ENCODE results near the gene EFHC2.

The EFHC2 gene

GRCh38 chrX:44245733-44246132 is 97.7 kb downstream of the EFHC2 start:
- H3K36me3 ChIP-seq (ENCODE audit: control insufficient read depth, low read length): no peaks in the 10 kb centered on the region
- no peaks in the 10 kb centered on the region for H3K4me1 ChIP-seq (ENCODE audit: control insufficient read depth, low read length)
- H3K79me2 ChIP-seq (ENCODE audit: control insufficient read depth, low read length): no peaks in the 10 kb centered on the region
- H3K27ac ChIP-seq (ENCODE audit: low read depth, low read length): no peak overlapping the region
- no peaks in the 10 kb centered on the region for H3K9me2 ChIP-seq (replicated peaks; ENCODE audit: control insufficient read depth, low read length)
- no peaks in the 10 kb centered on the region for H3K27me3 ChIP-seq (ENCODE audit: control insufficient read depth, low read length)
- no peaks in the 10 kb centered on the region for H3F3A ChIP-seq (ENCODE audit: control insufficient read depth, insufficient read depth)
- H3K4me3 ChIP-seq (ENCODE audit: low read length): no peak overlapping the region
- no peaks in the 10 kb centered on the region for H3K9me3 ChIP-seq (ENCODE audit: control insufficient read depth, insufficient read depth, low read length)
- H4K20me1 ChIP-seq (ENCODE audit: control insufficient read depth, insufficient read depth, low read depth, low read length): no peaks in the 10 kb centered on the region
- no peak overlapping the region for H3K4me2 ChIP-seq (ENCODE audit: low read length)
- TF ChIP-seq EZH2phosphoT487 (IDR thresholded peaks at IDR 0.05; ENCODE audit: borderline replicate concordance, low read length): no peak
- TF ChIP-seq, protein P1, sequence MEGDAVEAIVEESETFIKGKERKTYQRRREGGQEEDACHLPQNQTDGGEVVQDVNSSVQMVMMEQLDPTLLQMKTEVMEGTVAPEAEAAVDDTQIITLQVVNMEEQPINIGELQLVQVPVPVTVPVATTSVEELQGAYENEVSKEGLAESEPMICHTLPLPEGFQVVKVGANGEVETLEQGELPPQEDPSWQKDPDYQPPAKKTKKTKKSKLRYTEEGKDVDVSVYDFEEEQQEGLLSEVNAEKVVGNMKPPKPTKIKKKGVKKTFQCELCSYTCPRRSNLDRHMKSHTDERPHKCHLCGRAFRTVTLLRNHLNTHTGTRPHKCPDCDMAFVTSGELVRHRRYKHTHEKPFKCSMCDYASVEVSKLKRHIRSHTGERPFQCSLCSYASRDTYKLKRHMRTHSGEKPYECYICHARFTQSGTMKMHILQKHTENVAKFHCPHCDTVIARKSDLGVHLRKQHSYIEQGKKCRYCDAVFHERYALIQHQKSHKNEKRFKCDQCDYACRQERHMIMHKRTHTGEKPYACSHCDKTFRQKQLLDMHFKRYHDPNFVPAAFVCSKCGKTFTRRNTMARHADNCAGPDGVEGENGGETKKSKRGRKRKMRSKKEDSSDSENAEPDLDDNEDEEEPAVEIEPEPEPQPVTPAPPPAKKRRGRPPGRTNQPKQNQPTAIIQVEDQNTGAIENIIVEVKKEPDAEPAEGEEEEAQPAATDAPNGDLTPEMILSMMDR (IDR thresholded peaks at IDR 0.05; ENCODE audit: low read depth, low read length, poor library complexity, severe bottlenecking): no peak

DNA sequence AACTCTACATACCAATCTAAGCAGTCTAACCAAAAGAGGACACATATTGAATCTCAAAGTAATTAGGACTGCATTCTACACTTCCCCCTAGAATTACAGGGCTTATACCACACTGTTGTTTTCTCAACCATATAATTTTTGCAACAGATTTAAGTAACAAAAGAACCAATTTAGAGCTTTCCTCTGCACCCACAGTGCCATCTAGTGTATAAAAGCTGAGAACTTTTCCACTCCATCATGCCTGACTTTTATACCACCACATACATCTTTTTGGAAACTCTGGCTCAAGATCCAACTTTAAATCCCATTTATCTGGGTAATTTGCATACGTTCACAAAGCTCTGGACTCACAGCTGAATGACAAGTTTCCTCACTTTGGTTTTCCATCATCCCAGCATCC is 99.5 kb downstream of the EFHC2 start:
- no peak overlapping the region for H3K4me3 ChIP-seq (ENCODE audit: low read length)
- no peaks in the 10 kb centered on the region for H3K27me3 ChIP-seq (ENCODE audit: control insufficient read depth, low read length)
- H3K4me2 ChIP-seq (ENCODE audit: low read length): no peak overlapping the region
- no peaks in the 10 kb centered on the region for H3K4me1 ChIP-seq (ENCODE audit: control insufficient read depth, low read length)
- TF ChIP-seq, protein P1 (IDR thresholded peaks at IDR 0.05; ENCODE audit: low read depth, low read length, poor library complexity, severe bottlenecking): peak; percentile 42
- no peak for TF ChIP-seq EZH2phosphoT487 (IDR thresholded peaks at IDR 0.05; ENCODE audit: borderline replicate concordance, low read length)
- H3K9me3 ChIP-seq (ENCODE audit: control insufficient read depth, insufficient read depth, low read length): no peaks in the 10 kb centered on the region
- no peaks in the 10 kb centered on the region for H3F3A ChIP-seq (ENCODE audit: control insufficient read depth, insufficient read depth)
- no peaks in the 10 kb centered on the region for H3K36me3 ChIP-seq (ENCODE audit: control insufficient read depth, low read length)
- no peaks in the 10 kb centered on the region for H3K79me2 ChIP-seq (ENCODE audit: control insufficient read depth, low read length)
- H4K20me1 ChIP-seq (ENCODE audit: control insufficient read depth, insufficient read depth, low read depth, low read length): no peaks in the 10 kb centered on the region
- no peaks in the 10 kb centered on the region for H3K9me2 ChIP-seq (replicated peaks; ENCODE audit: control insufficient read depth, low read length)
- no peak overlapping the region for H3K27ac ChIP-seq (ENCODE audit: low read depth, low read length)

DNA sequence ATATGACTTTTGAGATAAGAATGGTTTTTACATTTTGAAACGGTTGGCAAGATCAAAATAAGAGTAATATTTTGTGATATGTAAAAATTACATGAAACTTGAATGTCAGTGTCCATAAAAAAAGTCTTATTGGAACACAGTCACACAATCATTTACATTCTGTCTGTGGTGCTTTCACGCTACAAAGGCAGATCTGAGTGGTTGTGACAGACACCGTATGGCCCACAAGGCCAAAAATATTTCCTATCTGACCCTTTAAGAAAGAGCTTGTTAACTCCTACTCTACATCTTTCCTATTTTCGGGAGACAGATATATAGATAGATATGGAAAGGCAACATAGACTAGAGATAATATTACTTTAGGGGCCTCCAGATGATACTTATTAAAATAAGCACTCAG is 101.9 kb downstream of the EFHC2 start:
- no peaks in the 10 kb centered on the region for H3K9me2 ChIP-seq (replicated peaks; ENCODE audit: control insufficient read depth, low read length)
- H3F3A ChIP-seq (ENCODE audit: control insufficient read depth, insufficient read depth): no peaks in the 10 kb centered on the region
- no peak overlapping the region for H3K4me2 ChIP-seq (ENCODE audit: low read length)
- no peak for TF ChIP-seq EZH2phosphoT487 (IDR thresholded peaks at IDR 0.05; ENCODE audit: borderline replicate concordance, low read length)
- TF ChIP-seq, protein P1 (IDR thresholded peaks at IDR 0.05; ENCODE audit: low read depth, low read length, poor library complexity, severe bottlenecking): no peak
- H3K36me3 ChIP-seq (ENCODE audit: control insufficient read depth, low read length): no peaks in the 10 kb centered on the region
- no peak overlapping the region for H3K27ac ChIP-seq (ENCODE audit: low read depth, low read length)
- H3K4me3 ChIP-seq (ENCODE audit: low read length): no peak overlapping the region
- no peaks in the 10 kb centered on the region for H3K79me2 ChIP-seq (ENCODE audit: control insufficient read depth, low read length)
- no peaks in the 10 kb centered on the region for H3K4me1 ChIP-seq (ENCODE audit: control insufficient read depth, low read length)
- no peaks in the 10 kb centered on the region for H3K9me3 ChIP-seq (ENCODE audit: control insufficient read depth, insufficient read depth, low read length)
- H4K20me1 ChIP-seq (ENCODE audit: control insufficient read depth, insufficient read depth, low read depth, low read length): no peaks in the 10 kb centered on the region
- H3K27me3 ChIP-seq (ENCODE audit: control insufficient read depth, low read length): no peaks in the 10 kb centered on the region

GRCh38 chrX:44240036-44240435 is 103.4 kb downstream of the EFHC2 start:
- Histone ChIP-seq H3K79me2 (ENCODE audit: control insufficient read depth, low read length) (no peaks in the 10 kb centered on the region), H3K4me2 (ENCODE audit: low read length) (no peak overlapping the region), H3K36me3 (ENCODE audit: control insufficient read depth, low read length) (no peaks in the 10 kb centered on the region), H3K27me3 (ENCODE audit: control insufficient read depth, low read length) (no peaks in the 10 kb centered on the region), H3K4me3 (ENCODE audit: low read length) (no peak overlapping the region), H3K27ac (ENCODE audit: low read depth, low read length) (no peak overlapping the region), H4K20me1 (ENCODE audit: control insufficient read depth, insufficient read depth, low read depth, low read length) (no peaks in the 10 kb centered on the region), H3K4me1 (ENCODE audit: control insufficient read depth, low read length) (no peaks in the 10 kb centered on the region), H3F3A (ENCODE audit: control insufficient read depth, insufficient read depth) (no peaks in the 10 kb centered on the region), H3K9me3 (ENCODE audit: control insufficient read depth, insufficient read depth, low read length) (no peaks in the 10 kb centered on the region), H3K9me2 (replicated peaks; ENCODE audit: control insufficient read depth, low read length) (no peaks in the 10 kb centered on the region)
- TF ChIP-seq EZH2phosphoT487 (IDR thresholded peaks at IDR 0.05; ENCODE audit: borderline replicate concordance, low read length): no peak
- TF ChIP-seq, protein P1 (IDR thresholded peaks at IDR 0.05; ENCODE audit: low read depth, low read length, poor library complexity, severe bottlenecking): no peak
